ENCODE measurements around the gene HPS4.
"Not testable (repeated sequence)": the region's sequence is repeated elsewhere in the genome, so short reads cannot be mapped to it uniquely, and the experiment has no call there.

HPS4 gene

GRCh38 chr22:26416256-26416655 lies 67.3 kb downstream of the HPS4 start:
- no peak for TF ChIP-seq POLR2A (IDR thresholded peaks at IDR 0.05; ENCODE audit: extremely low read depth, insufficient read length)
- TF ChIP-seq MYC (IDR thresholded peaks at IDR 0.05; ENCODE audit: low read depth, low read length) = no peak
- H3K4me3 ChIP-seq (ENCODE audit: low read depth, low read length) = no peak overlapping the region
- no peak for DNase-seq (ENCODE audit: low read depth)

DNA sequence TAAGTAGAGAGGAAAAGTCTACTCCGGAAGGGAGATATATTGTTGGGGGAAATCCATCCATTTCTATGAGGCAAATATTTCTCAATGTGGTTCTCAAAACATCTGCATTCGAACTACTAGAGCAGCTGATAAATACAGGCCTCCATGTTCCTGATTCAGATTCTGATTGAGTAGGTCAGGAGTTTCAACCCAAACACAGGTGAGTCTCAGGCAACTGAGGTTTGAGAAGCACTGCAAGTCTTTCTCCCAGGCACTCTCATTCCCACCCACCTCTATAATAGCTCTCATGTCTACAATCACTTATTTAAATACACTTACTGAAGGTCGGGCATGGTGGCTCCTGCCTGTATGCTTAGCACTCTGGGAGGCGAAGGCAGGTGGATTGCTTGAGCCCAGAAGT lies 69.2 kb downstream of the HPS4 start:
- TF ChIP-seq, protein P1, sequence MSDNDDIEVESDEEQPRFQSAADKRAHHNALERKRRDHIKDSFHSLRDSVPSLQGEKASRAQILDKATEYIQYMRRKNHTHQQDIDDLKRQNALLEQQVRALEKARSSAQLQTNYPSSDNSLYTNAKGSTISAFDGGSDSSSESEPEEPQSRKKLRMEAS (IDR thresholded peaks at IDR 0.05; ENCODE audit: low read depth, low read length) = no peak
- TF ChIP-seq CTCF (IDR thresholded peaks at IDR 0.05; ENCODE audit: low read depth, low read length) (no peak), POLR2A (IDR thresholded peaks at IDR 0.05; ENCODE audit: extremely low read depth, insufficient read length) (no peak), MYC (IDR thresholded peaks at IDR 0.05; ENCODE audit: low read depth, low read length) (no peak)
- no peak for DNase-seq (ENCODE audit: low read depth)
- H3K4me3 ChIP-seq (ENCODE audit: low read depth, low read length) = no peak overlapping the region

DNA sequence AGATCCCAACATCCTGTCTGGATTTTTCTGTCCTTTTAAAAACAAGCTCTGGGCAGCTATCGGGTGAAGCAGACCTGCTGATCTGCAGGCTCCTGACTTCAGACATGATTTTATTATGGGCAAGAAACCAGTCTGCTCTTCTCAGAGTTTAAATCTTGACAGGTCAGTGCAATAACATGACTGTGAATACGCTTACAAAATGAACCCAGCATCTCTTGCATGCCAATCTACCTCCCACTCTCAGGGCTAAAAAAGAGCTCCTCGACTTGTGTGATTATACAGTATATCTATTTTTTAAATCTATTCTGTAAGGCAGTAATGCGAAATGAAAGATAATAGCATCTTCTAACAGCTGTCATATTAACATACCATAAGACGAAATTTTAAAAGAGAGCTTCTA lies 73.2 kb downstream of the HPS4 start:
- TF ChIP-seq, protein P1 (IDR thresholded peaks at IDR 0.05; ENCODE audit: low read depth, low read length) = no peak
- TF ChIP-seq MYC (IDR thresholded peaks at IDR 0.05; ENCODE audit: low read depth, low read length) (no peak), POLR2A (IDR thresholded peaks at IDR 0.05; ENCODE audit: extremely low read depth, insufficient read length) (no peak), CTCF (IDR thresholded peaks at IDR 0.05; ENCODE audit: low read depth, low read length) (no peak)
- no peak for DNase-seq (ENCODE audit: low read depth)
- H3K4me3 ChIP-seq (ENCODE audit: low read depth, low read length) = no peak overlapping the region

- TF ChIP-seq MYC (IDR thresholded peaks at IDR 0.05; ENCODE audit: low read depth, low read length) (no peak), POLR2A (IDR thresholded peaks at IDR 0.05; ENCODE audit: extremely low read depth, insufficient read length) (no peak), CTCF (IDR thresholded peaks at IDR 0.05; ENCODE audit: low read depth, low read length) (no peak)
- TF ChIP-seq, protein P1 (IDR thresholded peaks at IDR 0.05; ENCODE audit: low read depth, low read length) = no peak
- DNase-seq (ENCODE audit: low read depth) = no peak
- no peak overlapping the region for H3K4me3 ChIP-seq (ENCODE audit: low read depth, low read length)
These were observed 73.8 kb downstream of the HPS4 start for GRCh38 chr22:26409719-26410335.

DNA sequence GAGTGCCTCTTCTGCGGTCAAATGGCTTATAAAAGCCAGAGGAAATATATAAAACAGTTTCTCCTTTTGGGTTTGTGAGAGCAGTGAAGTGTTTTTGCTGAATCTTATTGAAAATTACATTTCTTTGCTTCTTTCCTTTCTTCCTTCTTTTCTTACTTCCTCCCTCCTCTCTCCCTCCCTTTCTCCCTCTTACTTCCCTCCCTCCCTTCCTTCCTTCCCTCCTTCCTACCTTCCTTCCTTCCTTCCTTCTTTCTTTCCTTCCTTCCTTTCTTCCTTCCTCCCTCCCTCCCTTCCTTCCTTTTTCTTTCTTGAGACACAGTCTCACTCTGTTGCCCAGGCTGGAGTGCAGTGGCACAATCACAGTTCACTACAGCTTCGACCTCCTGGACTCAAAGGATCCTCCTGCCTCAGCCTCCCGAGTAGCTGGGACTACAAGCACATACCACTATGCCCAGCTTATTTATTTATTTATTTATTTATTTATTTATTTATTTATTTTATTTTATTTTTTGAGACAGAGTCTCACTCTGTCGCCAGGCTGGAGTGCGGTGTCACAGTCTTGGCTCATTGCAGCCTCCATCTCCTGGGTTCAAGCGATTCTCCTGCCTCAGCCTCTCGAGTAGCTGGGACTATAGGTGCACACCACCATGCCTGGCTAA lies 74.9 kb downstream of the HPS4 start:
- H3K4me3 ChIP-seq (ENCODE audit: low read depth, low read length); DNase-seq (ENCODE audit: low read depth): not testable (repeated sequence)

DNA sequence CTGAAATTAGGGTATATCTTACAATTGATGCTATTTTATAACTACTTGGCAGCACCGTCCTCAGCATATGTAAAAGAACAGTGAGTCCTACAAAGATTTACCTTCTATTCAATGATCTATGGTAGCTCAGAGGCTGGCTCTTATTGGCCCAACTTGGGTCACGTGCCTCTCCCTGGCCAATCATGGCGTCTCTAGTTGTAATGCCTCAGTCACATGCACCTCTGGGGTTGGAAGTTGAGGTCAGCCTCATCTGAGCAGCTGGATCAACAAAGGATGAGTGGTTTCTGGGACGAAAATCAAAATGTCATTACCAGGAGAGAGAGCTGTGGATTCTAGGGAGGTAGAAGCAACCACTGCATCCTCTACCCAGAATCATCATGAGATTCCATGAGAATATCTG lies 77.5 kb downstream of the HPS4 start:
- no peak overlapping the region for H3K4me3 ChIP-seq (ENCODE audit: low read depth, low read length)
- DNase-seq (ENCODE audit: low read depth) = no peak
- TF ChIP-seq MYC (IDR thresholded peaks at IDR 0.05; ENCODE audit: low read depth, low read length) = no peak
- TF ChIP-seq CTCF (IDR thresholded peaks at IDR 0.05; ENCODE audit: low read depth, low read length) = no peak
- TF ChIP-seq, protein P1 (IDR thresholded peaks at IDR 0.05; ENCODE audit: low read depth, low read length) = no peak
- no peak for TF ChIP-seq POLR2A (IDR thresholded peaks at IDR 0.05; ENCODE audit: extremely low read depth, insufficient read length)

All from NB4 (cell line).